ENCODE data around the gene NEK2. TPM values are rescaled to one million over a fixed set of nuclear protein-coding genes. Genes with fewer than 3 reads are reported as not detected.
A peak's percentile ranks its signal among the peaks of the same experiment; 100 is the strongest.

Gene NEK2
- total RNA-seq, 1 experiment from 2014 or later, result 60.5 TPM

DNA sequence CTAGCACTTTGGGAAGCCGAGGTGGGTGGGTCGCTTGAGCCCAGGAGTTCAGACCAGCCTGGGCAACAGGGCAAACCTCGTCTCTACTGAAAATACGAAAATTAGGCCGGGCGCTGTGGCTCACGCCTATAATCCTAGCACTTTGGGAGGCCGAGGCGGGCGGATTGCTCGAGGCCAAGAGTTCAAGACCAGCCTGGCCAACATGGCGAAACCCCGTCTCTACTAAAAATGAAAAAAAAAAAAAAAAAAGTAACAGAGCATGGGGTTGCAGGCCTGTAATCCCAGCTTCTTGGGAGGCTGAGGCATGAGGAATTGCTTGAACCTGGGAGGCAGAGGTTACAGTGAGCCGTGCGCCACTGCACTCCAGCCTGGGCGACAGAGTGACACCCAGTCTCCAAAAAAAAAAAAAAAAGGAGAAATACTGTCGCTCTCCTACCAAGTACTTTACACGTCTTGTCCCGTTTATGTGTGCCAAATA is 724 bp upstream of the NEK2 start:
- DNase-seq, result no peak

DNA sequence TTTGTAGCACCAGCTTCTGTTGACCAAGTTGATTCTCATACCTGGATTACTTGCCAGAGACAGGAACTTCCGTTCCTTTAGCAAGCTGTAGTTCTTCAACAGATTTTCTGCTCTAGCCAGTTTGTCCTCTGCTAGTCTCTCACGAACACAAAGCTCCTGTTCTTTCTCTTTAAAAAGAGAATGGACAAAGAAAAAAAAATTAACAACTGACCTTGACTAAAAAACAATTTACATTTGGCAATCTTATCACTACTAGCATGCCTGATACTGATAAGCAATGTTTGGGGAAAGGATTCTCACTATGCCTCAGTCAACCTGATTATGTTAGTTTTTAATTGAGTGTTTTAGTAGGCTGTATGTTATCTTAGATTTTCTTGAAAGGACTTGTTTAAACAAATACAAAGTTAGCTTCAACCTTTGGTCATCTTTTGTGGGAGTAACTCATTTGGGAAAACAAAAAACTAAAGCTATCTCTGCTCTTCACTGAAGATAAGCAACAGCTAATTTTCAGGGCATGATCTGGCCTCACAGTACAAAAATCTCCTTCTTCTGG is 8.3 kb downstream of the NEK2 start:
- intact Hi-C loops (cut with micrococcal nuclease; ENCODE audit: unreplicated experiment), result no loop called here
- H3K9me3 ChIP-seq (ENCODE audit: insufficient read depth, low read depth), result no peaks in the 10 kb centered on the region
- POLR2A ChIA-PET (ENCODE audit: unreplicated experiment), result interaction anchor here (0.7 kb wide), 1 partner anchor 78 kb away, joined by 4 read pairs; no protein-coding TSS in a partner anchor
- H2AFZ ChIP-seq, result no peak overlapping the region
- no peaks in the 10 kb centered on the region for H3K9me2 ChIP-seq (ENCODE audit: insufficient read depth)
- DNase-seq, result no peak
- peaks cover 23% of the 10 kb centered on the region for H3K36me3 ChIP-seq (ENCODE audit: low read depth)
- CTCF ChIA-PET, result interaction anchor here (0.7 kb wide), 1 partner anchor 172 kb away, joined by 5 read pairs; no protein-coding TSS in a partner anchor
- no peak for TF ChIP-seq EZH2 (IDR thresholded peaks at IDR 0.05; ENCODE audit: low read depth)
- TF ChIP-seq, protein P1, sequence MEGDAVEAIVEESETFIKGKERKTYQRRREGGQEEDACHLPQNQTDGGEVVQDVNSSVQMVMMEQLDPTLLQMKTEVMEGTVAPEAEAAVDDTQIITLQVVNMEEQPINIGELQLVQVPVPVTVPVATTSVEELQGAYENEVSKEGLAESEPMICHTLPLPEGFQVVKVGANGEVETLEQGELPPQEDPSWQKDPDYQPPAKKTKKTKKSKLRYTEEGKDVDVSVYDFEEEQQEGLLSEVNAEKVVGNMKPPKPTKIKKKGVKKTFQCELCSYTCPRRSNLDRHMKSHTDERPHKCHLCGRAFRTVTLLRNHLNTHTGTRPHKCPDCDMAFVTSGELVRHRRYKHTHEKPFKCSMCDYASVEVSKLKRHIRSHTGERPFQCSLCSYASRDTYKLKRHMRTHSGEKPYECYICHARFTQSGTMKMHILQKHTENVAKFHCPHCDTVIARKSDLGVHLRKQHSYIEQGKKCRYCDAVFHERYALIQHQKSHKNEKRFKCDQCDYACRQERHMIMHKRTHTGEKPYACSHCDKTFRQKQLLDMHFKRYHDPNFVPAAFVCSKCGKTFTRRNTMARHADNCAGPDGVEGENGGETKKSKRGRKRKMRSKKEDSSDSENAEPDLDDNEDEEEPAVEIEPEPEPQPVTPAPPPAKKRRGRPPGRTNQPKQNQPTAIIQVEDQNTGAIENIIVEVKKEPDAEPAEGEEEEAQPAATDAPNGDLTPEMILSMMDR (conservative IDR thresholded peaks at IDR 0.05), result no peak
- H3K4me2 ChIP-seq, result no peak overlapping the region
- no TSS peak for BruUV-seq (replicated peaks)
- no peaks in the 10 kb centered on the region for H3F3A ChIP-seq (ENCODE audit: insufficient read depth, low read depth)
- no peak overlapping the region for H3K27ac ChIP-seq
- 0 out of 2 replicates have a peak, but pooled peaks cover 5% of the 10 kb centered on the region for H3K4me1 ChIP-seq (replicated peaks; ENCODE audit: insufficient read depth)
- H3K79me2 ChIP-seq (ENCODE audit: low read depth), result no peaks in the 10 kb centered on the region
- no peak overlapping the region for H3K4me3 ChIP-seq
- H4K20me1 ChIP-seq (ENCODE audit: insufficient read depth), result no peaks in the 10 kb centered on the region
- H3K27me3 ChIP-seq (ENCODE audit: insufficient read depth, low read depth), result no peaks in the 10 kb centered on the region

More for the DNA sequence above, 724 bp upstream of the NEK2 start:
- TF ChIP-seq EZH2 (IDR thresholded peaks at IDR 0.05; ENCODE audit: low read depth), result no peak
- TF ChIP-seq, protein P1 (conservative IDR thresholded peaks at IDR 0.05), result no peak
- H2AFZ ChIP-seq, result peak overlapping the region; percentile 93
- peaks cover 5% of the 10 kb centered on the region; the same call in 1 of the 2 replicates for H3F3A ChIP-seq (ENCODE audit: insufficient read depth, low read depth)
- no peaks in the 10 kb centered on the region for H3K27me3 ChIP-seq (ENCODE audit: insufficient read depth, low read depth)
- TSS peak; percentile 84 for BruUV-seq (replicated peaks)
- H3K4me1 ChIP-seq (replicated peaks; ENCODE audit: insufficient read depth), result peaks cover 30% of the 10 kb centered on the region
- peak overlapping the region; percentile 81 for H3K4me3 ChIP-seq
- intact Hi-C loops (cut with micrococcal nuclease; ENCODE audit: unreplicated experiment), result loop anchor here (5.0 kb wide), 2 partner anchors 294 to 611 kb away; partner anchors contain the start of gene PPP2R5A
- H3K9me2 ChIP-seq (ENCODE audit: insufficient read depth), result no peaks in the 10 kb centered on the region
- peaks cover 29% of the 10 kb centered on the region for H3K79me2 ChIP-seq (ENCODE audit: low read depth)
- POLR2A ChIA-PET (ENCODE audit: unreplicated experiment), result interaction anchor here (0.5 to 1.0 kb wide), 2 partner anchors 359 to 369 kb away, joined by 7 to 9 read pairs; partner anchors contain the start of genes DTL and INTS7
- peaks cover 13% of the 10 kb centered on the region; the same call in 1 of the 2 replicates for H3K36me3 ChIP-seq (ENCODE audit: low read depth)
- peak overlapping the region; percentile 88 for H3K4me2 ChIP-seq
- H3K27ac ChIP-seq, result 0 out of 2 replicates have a peak overlapping the region, but pooled peaks have one; percentile 28
- H4K20me1 ChIP-seq (ENCODE audit: insufficient read depth), result no peaks in the 10 kb centered on the region
- H3K9me3 ChIP-seq (ENCODE audit: insufficient read depth, low read depth), result no peaks in the 10 kb centered on the region
- CTCF ChIA-PET, result interaction anchor here (0.7 to 0.9 kb wide), 2 partner anchors 217 to 360 kb away, joined by 3 to 9 read pairs; partner anchors contain the start of genes DTL and INTS7

DNA sequence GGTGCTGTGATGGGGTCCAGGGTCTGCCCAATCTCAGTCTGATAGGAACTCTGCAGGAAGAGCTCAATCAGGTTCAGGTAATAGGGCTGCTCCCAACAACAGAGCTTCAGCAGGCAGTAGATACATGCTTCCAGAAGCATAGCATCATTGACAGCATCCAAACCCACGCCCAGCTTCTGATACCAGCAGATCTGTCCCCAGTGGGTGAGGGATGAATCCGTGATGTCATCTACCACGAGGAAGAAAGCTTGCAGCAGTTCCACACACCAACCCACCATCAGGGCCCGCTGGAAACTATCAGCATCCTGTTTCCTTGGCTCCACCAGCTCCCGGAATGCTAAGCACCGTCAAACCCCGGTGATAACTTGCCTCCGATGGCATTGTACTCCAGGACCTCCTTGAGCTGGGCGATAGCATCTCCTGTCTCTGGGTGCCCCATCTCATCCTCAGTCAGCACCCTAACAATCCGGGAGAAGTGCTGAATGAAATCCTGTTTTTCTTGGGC is 14.7 kb downstream of the NEK2 start:
- POLR2A ChIA-PET (ENCODE audit: unreplicated experiment), result no interaction called here
- no TSS peak for BruUV-seq (replicated peaks)
- no peaks in the 10 kb centered on the region for H3K4me1 ChIP-seq (replicated peaks; ENCODE audit: insufficient read depth)
- H2AFZ ChIP-seq, result no peak overlapping the region
- H3K4me3 ChIP-seq, result no peak overlapping the region
- TF ChIP-seq, protein P1 (conservative IDR thresholded peaks at IDR 0.05), result no peak
- no peak for TF ChIP-seq EZH2 (IDR thresholded peaks at IDR 0.05; ENCODE audit: low read depth)
- no peak overlapping the region for H3K27ac ChIP-seq
- H3K79me2 ChIP-seq (ENCODE audit: low read depth), result no peaks in the 10 kb centered on the region
- no peak overlapping the region for H3K4me2 ChIP-seq
- H3F3A ChIP-seq (ENCODE audit: insufficient read depth, low read depth), result peaks cover 11% of the 10 kb centered on the region; the same call in 1 of the 2 replicates
- H3K9me2 ChIP-seq (ENCODE audit: insufficient read depth), result no peaks in the 10 kb centered on the region
- no peak for DNase-seq
- intact Hi-C loops (cut with micrococcal nuclease; ENCODE audit: unreplicated experiment), result no loop called here
- CTCF ChIA-PET, result no interaction called here
- H4K20me1 ChIP-seq (ENCODE audit: insufficient read depth), result no peaks in the 10 kb centered on the region
- H3K27me3 ChIP-seq (ENCODE audit: insufficient read depth, low read depth), result no peaks in the 10 kb centered on the region
- no peaks in the 10 kb centered on the region for H3K9me3 ChIP-seq (ENCODE audit: insufficient read depth, low read depth)
- peaks cover 3% of the 10 kb centered on the region; the same call in 1 of the 2 replicates for H3K36me3 ChIP-seq (ENCODE audit: low read depth)

Data from PC-9 (cell line).